A549 (cell line): ENCODE data around the gene ZC3H12C.
"Not testable (repeated sequence)": the region's sequence is repeated elsewhere in the genome, so short reads cannot be mapped to it uniquely, and the experiment has no call there.

ENCODE experiments used
- CEBPB ChIP-seq, 2 experiments: fragments of >200 bp in 1 of 2; sonication (Bioruptor Twin) in 1 of 2; formaldehyde crosslinking in 1 of 2; IDR thresholded peaks; 2 replicates each; pipeline ENCODE4 v1.6.1; 2012 to 2016
- EHF ChIP-seq: fragments of 250-450 bp; sonication (Bioruptor Pico); IDR thresholded peaks from 2 replicates; pipeline ENCODE4 v1.5.0; 2020; ENCODE audit warnings: mild to moderate bottlenecking
- POLR2A ChIP-seq: IDR thresholded peaks from 2 replicates; pipeline ENCODE4 v1.6.1; 2012; ENCODE audit warnings: mild to moderate bottlenecking, low read length
- RARB ChIP-seq: fragments of 250-450 bp; sonication (Bioruptor Pico); IDR thresholded peaks from 2 replicates; pipeline ENCODE4 v1.8.0; 2021; ENCODE audit warnings: mild to moderate bottlenecking, moderate library complexity
- TF ChIP-seq, protein P1 (sequence below): IDR thresholded peaks from 2 replicates; pipeline ENCODE4 v1.6.1; 2012
- TF ChIP-seq, protein P2 (sequence below): fragments of 200-600 bp; sonication (generic); IDR thresholded peaks from 2 replicates; pipeline ENCODE4 v1.6.1; 2016; ENCODE audit warnings: antibody characterized with exemption, mild to moderate bottlenecking, moderate library complexity

DNA sequence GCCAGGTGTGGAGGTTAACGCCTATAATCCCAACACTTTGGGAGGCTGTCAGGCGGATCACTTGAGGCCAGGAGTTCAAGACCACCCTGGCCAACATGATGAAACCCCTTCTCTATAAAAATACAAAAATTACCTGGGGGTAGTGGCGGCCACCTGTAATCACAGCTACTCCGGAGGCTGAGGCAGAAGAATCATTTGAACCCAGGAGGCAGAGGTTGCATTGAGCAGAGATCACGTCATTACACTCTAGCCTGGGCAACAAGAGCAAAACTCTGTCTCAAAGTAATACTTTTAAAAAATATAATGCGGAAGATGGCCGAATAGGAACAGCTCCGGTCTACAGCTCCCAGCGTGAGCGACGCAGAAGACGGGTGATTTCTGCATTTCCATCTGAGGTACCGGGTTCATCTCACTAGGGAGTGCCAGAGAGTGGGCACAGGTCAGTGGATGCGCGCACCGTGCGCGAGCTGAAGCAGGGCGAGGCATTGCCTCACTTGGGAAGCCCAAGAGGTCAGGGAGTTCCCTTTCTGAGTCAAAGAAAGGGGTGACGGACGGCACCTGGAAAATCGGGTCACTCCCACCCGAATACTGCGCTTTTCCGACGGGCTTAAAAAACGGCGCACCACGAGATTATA, 115.6 kb downstream of the ZC3H12C start:
- TF ChIP-seq RARB (CRISPR knock-in tag); POLR2A; EHF (CRISPR knock-in tag); CEBPB (IDR thresholded peaks at IDR 0.05): not testable (repeated sequence)
- TF ChIP-seq, protein P1, sequence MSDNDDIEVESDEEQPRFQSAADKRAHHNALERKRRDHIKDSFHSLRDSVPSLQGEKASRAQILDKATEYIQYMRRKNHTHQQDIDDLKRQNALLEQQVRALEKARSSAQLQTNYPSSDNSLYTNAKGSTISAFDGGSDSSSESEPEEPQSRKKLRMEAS: peak; percentile 29; the same call in 1 of the 2 replicates
- TF ChIP-seq, protein P2, sequence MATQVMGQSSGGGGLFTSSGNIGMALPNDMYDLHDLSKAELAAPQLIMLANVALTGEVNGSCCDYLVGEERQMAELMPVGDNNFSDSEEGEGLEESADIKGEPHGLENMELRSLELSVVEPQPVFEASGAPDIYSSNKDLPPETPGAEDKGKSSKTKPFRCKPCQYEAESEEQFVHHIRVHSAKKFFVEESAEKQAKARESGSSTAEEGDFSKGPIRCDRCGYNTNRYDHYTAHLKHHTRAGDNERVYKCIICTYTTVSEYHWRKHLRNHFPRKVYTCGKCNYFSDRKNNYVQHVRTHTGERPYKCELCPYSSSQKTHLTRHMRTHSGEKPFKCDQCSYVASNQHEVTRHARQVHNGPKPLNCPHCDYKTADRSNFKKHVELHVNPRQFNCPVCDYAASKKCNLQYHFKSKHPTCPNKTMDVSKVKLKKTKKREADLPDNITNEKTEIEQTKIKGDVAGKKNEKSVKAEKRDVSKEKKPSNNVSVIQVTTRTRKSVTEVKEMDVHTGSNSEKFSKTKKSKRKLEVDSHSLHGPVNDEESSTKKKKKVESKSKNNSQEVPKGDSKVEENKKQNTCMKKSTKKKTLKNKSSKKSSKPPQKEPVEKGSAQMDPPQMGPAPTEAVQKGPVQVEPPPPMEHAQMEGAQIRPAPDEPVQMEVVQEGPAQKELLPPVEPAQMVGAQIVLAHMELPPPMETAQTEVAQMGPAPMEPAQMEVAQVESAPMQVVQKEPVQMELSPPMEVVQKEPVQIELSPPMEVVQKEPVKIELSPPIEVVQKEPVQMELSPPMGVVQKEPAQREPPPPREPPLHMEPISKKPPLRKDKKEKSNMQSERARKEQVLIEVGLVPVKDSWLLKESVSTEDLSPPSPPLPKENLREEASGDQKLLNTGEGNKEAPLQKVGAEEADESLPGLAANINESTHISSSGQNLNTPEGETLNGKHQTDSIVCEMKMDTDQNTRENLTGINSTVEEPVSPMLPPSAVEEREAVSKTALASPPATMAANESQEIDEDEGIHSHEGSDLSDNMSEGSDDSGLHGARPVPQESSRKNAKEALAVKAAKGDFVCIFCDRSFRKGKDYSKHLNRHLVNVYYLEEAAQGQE: not testable (repeated sequence)
